HG02938 (cell line): ENCODE data around the gene FOXO3.
"Not testable (repeated sequence)": the region's sequence is repeated elsewhere in the genome, so short reads cannot be mapped to it uniquely, and the experiment has no call there.

Source experiments
- ATAC-seq: cut with Tn5 transposase; IDR thresholded peaks from one replicate; pipeline ENCODE4 v1.9.1; 2021; ENCODE audit warnings: mild to moderate bottlenecking, moderate library complexity; ENCODE audit not compliant: unreplicated experiment

Gene FOXO3

GRCh38 chr6:108681721-108682120, 121.0 kb downstream of the FOXO3 start:
- ATAC-seq, result not testable (repeated sequence)

GRCh38 chr6:108682383-108683119, 121.8 kb downstream of the FOXO3 start:
- not testable (repeated sequence) for ATAC-seq

GRCh38 chr6:108683976-108684375, 123.3 kb downstream of the FOXO3 start:
- not testable (repeated sequence) for ATAC-seq

- ATAC-seq, result no peak
Measured at GRCh38 chr6:108684771-108685329, 124.1 kb downstream of the FOXO3 start.

- ATAC-seq, result no peak
Measured at GRCh38 chr6:108685970-108686369, 125.3 kb downstream of the FOXO3 start.

- ATAC-seq, result no peak
Measured at GRCh38 chr6:108686896-108687295, 126.2 kb downstream of the FOXO3 start.

- ATAC-seq, result no peak
Measured at GRCh38 chr6:108687921-108688320, 127.2 kb downstream of the FOXO3 start.

GRCh38 chr6:108689272-108690161, 128.8 kb downstream of the FOXO3 start:
- no peak for ATAC-seq

GRCh38 chr6:108690326-108691049, 129.8 kb downstream of the FOXO3 start:
- ATAC-seq, result no peak

GRCh38 chr6:108693430-108694154, 132.9 kb downstream of the FOXO3 start:
- no peak for ATAC-seq

- no peak for ATAC-seq
Measured at GRCh38 chr6:108694816-108695215, 134.1 kb downstream of the FOXO3 start.

- no peak for ATAC-seq
Measured at GRCh38 chr6:108697561-108698161, 136.9 kb downstream of the FOXO3 start.

- ATAC-seq, result no peak
Measured at GRCh38 chr6:108698593-108699289, 138.0 kb downstream of the FOXO3 start.

- no peak for ATAC-seq
Measured at GRCh38 chr6:108699290-108700041, 138.7 kb downstream of the FOXO3 start.

- no peak for ATAC-seq
Measured at GRCh38 chr6:108702106-108702851, 141.6 kb downstream of the FOXO3 start.

- ATAC-seq, result no peak
Measured at GRCh38 chr6:108706649-108707048, 145.9 kb downstream of the FOXO3 start.

GRCh38 chr6:108707328-108707976, 146.7 kb downstream of the FOXO3 start:
- ATAC-seq, result no peak
